Stimulated activated CD4-positive, alpha-beta T cell treated with anti-CD3 and anti-CD28 coated beads, TNF-alpha, amount 100 ng/mL, for 1 hour (primary cell): ENCODE data around the gene MYO6.

Experiments used
- DNase-seq, 3 donors: peaks; one replicate each; pipeline ENCODE4 v3.0.0-alpha.2; 2020; ENCODE audit warnings: low read depth in 3 of 3, low spot score in 1 of 3

The MYO6 gene

DNA sequence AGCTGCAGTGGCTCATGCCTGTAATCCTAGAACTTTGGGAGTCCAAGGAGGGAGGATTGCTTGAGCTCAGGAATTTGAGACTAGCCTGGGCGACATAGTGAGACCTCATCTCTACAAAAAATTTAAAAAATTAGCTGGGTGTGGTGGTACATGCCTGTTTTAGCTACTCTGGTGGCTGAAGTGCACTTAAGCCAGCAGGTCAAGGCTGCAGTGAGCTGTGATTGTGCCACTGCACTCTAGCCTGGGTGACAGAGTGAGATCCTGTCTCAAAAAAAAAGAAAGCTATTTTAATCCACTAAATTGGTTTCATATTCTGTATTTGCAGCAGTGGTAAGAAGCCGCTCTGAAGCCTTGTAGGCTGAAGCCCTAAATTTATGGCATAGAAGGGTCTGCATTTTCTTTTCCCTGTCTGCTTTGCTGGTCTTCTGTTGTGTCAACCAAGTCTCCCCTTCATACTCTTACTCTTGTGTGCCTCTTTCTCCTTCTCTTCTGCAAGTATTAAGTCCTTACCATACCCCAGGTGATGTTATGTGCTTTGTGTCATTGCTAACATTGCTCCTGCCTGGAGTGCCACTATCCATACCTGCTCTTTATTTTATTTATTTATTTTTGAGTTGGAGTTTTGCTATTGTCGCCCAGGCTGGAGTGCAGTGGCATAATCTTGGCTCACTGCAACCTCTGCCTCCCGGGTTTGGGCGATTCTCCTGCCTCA lies 70.9 kb downstream of the MYO6 start:
- DNase-seq: no peak

DNA sequence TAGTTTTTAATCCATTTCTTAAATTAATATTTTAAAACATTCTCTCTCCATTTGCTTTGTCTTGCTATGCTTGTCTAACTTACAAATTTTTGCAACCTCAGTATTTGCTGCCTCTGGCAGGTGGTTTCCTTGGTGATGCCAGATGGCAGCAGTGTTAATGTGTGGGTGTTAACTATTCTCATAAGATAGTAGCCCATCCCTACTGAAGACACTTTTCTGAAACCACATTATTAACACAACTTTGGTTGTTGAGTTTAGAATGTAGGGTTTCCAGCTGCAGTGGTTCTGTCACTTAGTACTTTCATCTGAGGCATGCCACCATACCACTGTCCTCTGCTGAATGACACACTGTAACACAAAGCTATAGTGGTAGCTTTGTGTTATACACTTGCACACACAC lies 75.1 kb downstream of the MYO6 start:
- no peak for DNase-seq

- no peak for DNase-seq
Observed at GRCh38 chr6:75827163-75827562, 78.1 kb downstream of the MYO6 start.

DNA sequence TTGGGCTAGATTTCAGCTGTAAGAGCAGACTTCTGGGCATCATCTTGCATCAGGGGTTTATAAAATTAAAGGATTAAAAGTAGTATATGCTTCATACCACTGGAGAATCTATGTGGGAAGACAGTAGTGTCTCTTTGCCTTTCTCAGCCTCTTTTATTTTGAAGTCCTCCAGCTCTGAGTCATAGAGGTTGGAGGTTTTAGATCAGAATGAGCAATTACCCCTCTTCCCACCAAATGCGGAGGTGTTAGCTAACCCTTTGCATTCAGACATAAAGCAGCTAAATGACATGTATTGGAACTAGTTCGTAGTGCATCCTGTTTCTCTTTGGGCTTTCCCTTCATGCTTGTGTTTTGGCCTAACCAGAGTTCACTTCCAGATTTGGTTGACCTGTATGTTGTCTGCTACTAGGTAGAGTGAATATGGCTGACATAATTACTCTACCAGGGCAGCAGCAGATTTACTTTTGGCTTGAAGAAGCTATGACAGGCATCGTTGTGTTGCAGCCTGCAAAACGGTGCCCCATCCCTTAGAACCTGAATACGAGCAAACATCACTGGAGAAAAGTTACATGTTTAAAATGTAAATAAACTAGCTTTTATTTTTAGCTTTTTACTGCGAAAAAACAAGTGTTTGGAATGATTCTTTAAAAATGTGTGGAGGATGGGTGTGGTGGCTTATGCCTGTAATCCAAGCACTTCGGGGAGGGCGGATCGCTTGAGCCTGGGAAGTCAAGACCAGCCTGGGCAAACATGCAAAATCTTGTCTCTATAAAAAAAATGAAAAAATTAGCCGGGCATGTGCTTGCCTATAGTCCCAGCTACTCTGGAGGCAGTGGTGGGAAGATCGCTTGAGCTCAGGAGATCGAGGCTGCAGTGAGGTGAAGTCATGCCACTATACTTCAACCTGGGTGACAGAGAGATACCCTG lies 82.2 kb downstream of the MYO6 start:
- no peak for DNase-seq

- DNase-seq: no peak
Observed at GRCh38 chr6:75834447-75834846, 85.4 kb downstream of the MYO6 start.

DNA sequence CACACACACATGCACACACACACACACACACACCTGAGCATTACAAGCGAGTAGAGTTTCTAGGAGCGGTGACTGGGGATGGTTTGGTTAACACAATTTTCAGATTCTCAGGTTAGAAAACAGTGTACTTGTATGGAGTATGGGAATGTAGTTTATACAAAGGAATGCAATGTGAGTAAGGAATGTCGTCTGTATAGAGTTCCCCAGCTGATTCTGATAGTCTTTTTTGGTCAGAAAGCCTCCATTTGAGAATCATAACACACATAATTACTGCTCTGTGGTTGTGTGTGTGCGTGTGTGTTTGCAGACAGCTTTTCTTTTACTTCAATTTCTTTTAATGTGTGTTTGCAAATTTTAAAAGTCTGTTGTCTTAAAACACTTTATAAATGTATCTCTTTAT lies 93.2 kb downstream of the MYO6 start:
- no peak for DNase-seq

DNA sequence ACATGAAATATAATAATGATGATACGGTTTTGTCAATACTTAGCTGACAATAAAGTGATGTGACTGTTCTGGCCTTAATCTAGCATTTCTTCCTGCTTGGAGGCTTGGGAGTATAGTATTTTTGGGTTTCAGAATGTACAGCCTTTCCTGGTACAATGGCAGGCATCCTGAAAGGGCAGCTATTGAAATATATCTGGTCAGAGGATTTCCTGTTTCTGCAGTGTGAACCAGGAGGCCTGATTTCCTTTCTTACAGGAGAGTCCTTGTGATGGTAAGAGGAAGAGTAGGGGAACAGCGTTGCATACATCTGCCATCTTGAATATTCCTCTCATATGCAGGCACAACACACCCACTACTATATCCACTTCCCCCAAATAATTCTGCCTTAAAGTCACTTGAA lies 93.7 kb downstream of the MYO6 start:
- no peak for DNase-seq

GRCh38 chr6:75843396-75843795 lies 94.4 kb downstream of the MYO6 start:
- DNase-seq: no peak

DNA sequence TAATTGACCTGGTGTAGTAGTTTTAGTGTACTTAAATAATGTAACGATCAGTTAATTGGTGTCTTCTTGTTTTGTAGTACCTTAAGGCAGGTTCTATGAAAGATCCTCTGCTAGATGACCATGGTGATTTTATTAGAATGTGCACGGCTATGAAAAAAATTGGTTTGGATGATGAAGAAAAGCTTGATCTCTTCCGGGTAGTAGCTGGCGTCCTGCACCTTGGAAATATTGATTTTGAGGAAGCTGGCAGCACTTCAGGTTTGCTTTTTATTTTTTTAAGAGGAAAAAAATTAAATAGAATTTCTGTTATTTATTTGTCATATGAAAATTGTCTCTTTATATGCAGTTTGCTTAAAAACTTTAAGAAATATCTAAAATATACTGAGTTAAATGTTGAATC lies 99.2 kb downstream of the MYO6 start:
- no peak for DNase-seq

DNA sequence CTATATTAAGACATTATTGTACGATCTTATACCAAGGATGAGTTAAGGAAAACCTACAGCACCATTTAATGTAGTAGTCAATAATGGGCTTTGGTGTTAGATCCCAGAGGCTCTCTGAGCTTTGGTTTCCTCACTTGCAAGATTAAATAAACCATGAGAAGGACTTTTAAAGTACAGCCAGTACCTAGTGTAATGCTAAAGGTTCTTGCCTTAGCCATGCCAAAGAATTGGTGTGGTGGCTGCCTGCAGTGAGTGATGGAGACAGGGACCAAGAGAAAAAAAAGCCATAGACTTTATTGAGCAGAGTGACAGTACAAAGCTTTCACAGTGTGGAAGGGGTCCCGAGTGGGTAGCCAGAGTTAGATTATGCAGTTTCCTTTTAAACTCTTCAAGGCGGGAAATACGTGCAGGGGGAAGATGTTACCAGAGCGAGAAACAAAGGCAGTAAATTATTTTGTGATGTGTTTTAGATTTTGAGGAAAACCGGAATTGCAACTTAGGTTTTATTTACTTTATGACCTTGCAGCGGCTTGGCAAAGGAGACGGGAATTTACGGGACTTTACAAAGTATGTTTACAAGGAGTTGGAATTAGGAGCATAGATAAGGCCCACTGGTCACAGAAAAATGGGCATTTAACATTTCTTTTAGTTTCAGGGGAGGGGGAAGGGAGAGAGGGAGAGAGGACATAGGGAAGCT lies 100.4 kb downstream of the MYO6 start:
- no peak for DNase-seq

DNA sequence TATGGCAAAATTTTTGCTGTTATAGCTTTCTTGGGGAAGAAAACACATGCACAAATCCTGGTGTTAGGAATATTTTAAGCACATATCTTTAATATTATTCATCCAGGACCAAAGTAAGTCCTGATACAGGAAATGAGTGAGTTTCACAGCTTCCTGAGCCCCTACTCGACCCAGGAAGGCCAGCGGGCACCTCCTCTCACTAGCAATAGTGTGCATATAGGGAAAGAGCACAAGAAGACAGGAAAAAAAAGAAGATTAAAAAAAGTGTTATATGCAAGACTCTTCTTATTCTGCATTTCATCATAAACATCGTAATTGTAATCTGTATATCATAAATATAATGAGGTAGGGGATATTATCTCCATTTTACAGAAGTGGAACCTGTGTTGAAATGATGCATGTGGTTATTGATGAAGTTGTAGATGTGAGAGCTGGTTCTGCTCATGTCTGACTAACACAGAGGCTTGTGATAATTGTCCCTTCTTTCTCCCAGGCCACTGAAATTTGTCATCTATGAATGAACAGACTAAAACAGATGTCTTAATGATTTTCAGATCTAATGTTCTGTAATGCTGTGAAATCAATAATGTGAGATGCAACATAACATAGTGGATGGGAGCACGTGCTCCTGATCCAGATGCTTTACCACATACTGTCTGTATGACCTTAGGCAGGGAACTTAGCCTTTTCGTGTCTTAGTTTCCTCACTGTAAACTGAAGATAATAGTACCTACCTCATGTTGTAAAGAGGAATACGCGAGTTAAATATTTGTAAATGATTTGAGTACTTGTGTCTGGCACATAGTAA lies 101.2 kb downstream of the MYO6 start:
- DNase-seq: no peak

DNA sequence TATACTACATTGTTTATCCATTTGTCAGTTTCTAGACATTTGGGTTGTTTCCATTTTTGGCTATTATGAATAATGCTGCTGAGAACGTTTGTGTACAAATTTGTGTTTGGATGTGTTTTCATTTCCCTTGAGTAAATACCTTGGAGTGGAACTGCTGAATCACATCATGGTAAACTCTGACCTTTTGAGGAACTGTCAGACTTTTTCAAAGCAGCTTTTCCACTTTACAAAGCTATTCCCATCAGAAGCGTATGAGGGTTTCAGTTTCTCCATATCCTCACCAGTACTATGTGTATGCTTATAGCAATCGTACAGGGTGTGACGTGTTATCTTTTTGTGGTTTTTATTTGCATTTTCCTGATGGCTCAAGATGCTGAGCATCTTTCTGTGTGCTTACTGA lies 103.7 kb downstream of the MYO6 start:
- DNase-seq: no peak

- no peak for DNase-seq
Observed at GRCh38 chr6:75853806-75854205, 104.8 kb downstream of the MYO6 start.

DNA sequence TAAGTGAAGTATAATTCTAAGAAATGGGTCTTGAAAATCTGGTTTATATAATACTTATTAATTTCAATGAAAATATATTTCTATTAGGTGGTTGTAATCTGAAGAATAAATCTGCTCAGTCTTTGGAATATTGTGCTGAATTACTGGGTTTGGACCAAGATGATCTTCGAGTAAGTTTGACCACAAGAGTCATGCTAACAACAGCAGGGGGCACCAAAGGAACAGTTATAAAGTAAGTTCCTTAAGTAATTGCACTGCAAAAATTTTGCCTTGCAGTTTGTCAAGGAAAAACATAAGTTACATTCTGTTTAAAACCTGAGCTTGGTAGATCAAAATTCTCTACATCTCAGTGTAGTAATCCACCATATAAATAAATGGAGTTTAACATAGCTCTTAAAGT lies 106.0 kb downstream of the MYO6 start:
- DNase-seq: no peak

- DNase-seq: no peak
Observed at GRCh38 chr6:75856902-75857301, 107.9 kb downstream of the MYO6 start.

- no peak for DNase-seq
Observed at GRCh38 chr6:75863001-75863400, 114.0 kb downstream of the MYO6 start.

DNA sequence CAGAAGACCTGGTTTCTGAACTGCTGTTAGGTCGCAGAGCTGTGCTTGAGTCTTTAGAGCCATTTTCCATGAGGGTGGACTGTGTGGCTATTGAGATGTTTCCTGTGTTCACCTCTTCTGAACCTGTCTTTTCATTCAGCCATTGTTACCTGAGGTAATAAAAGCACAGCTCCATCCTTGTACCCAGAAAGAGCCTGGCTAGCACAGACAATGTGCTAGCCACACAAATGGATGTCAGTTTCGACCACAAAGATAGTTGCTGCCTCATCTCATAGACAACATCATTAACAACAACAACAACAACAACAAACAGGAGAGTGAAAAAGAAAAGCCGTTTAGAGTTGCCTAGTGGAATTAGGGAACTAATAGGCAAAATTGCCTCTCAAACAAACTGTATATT lies 114.7 kb downstream of the MYO6 start:
- no peak for DNase-seq

DNA sequence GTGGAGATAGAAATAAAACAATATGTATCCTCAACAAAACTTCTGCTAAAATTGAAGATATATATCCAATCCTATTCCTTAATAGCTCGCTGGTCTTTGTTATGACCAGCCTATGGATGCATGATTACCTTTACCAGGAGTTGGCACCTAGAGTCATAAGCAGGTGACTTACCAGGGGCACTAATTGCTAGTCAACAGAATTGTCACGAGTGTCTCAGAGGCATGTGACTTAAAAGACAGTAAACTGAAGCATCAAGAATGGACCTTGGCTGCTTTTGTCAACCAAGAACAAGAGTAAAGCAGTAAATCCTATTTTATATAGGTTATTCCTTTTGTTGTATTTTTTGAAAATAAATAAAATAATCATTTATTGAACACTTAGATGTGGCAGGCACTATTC lies 115.4 kb downstream of the MYO6 start:
- no peak for DNase-seq

DNA sequence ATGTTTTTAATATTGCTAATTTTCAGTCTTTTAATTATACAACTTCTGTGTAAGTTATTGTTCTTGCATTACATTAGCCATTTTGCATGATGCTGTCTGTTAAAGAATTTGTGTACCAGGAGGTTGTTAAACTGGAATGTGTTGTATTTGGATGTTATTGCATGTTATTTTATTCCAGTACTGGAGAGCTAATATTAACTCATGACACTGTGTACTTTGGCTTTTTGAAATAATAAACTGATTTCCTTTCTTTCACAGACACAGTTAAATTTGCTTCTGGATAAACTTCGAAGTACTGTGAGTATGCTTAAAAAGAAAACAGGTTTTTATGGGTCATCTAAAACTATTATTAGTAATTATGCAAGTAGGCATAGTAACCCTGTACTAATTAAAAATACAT lies 121.3 kb downstream of the MYO6 start:
- no peak for DNase-seq

DNA sequence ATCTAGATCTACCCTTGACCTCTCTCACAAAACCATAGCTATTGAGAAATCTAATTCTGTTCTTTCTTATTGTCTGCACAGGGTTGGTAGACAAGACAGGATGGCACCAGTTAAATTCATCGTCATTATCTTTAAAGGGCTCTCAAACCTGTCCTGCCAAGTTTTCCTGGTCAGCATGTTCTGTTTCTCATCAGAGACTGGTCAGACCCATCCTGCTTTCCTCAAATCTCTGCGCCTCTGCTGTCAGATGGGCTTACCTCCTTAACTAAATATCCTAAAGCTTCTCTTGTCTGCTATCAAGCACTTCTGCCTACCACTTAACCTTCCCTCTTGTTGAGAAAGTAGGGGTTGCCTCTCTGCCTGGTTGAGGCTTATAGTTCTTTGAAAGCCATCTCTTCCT lies 125.2 kb downstream of the MYO6 start:
- no peak for DNase-seq

DNA sequence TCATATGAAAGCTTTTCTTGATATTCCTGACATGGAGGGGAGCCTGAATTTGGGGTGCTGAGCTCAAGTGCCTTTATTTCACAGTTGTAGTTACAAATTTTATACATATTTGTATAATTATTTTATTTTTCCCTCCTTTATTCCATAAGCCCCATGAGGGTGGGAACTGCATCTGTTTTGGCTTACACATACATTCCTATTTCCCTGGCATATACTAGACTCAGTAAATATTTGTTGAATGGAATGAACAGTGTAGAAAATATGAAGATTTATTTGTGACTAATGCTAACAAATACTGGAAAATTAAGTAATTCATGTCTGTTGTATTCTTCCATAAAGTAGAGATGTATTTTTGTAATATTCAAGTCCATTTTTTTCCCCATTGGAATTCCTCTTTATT lies 127.1 kb downstream of the MYO6 start:
- DNase-seq: no peak
